DND-41 (cell line): ENCODE measurements around the gene PCED1A.

Experiments
- ATAC-seq: fragments of 200-7000 bp; cut with Tn5 transposase; 3 replicates; pipeline ENCODE4 v1.9.1; 2021; ENCODE audit warnings: low read depth; ENCODE audit not compliant: insufficient read depth
- DNase-seq: peaks from one replicate; pipeline ENCODE4 v3.0.0-alpha.2; 2020
- H2AFZ ChIP-seq: 2 replicates; pipeline ENCODE4 v1.6.0; 2012; ENCODE audit warnings: low read depth, low read length
- H3K27ac ChIP-seq: 2 replicates; pipeline ENCODE4 v1.5.1; 2012; ENCODE audit warnings: low read length, inconsistent platforms
- H3K27me3 ChIP-seq: fragments of 200-600 bp; sonication (generic); 2 replicates; pipeline ENCODE4 v1.6.0; 2012; ENCODE audit warnings: low read length, mild to moderate bottlenecking, inconsistent platforms; ENCODE audit not compliant: insufficient read depth, poor library complexity
- H3K36me3 ChIP-seq: 2 replicates; pipeline ENCODE4 v1.5.1; 2012; ENCODE audit warnings: low read length, inconsistent platforms; ENCODE audit not compliant: insufficient read depth
- H3K4me1 ChIP-seq: 2 replicates; pipeline ENCODE4 v1.5.1; 2012; ENCODE audit warnings: mild to moderate bottlenecking, low read length; ENCODE audit not compliant: insufficient read depth
- H3K4me2 ChIP-seq: 2 replicates; pipeline ENCODE4 v1.6.0; 2012; ENCODE audit warnings: mild to moderate bottlenecking, moderate library complexity, low read length, inconsistent platforms; ENCODE audit not compliant: insufficient read depth
- H3K4me3 ChIP-seq, 2 experiments: fragments of 200-600 bp in 1 of 2; shearing (Covaris generic) in 1 of 2; 2 replicates each; pipeline ENCODE4 v1.5.1; 2012 to 2016; ENCODE audit warnings: inconsistent platforms in 2 of 2, low read length in 2 of 2, mild to moderate bottlenecking in 2 of 2, low read depth in 1 of 2, moderate library complexity in 1 of 2
- H3K79me2 ChIP-seq: 2 replicates; pipeline ENCODE4 v1.6.0; 2012; ENCODE audit warnings: low read length, inconsistent platforms; ENCODE audit not compliant: insufficient read depth
- H3K9ac ChIP-seq: 2 replicates; pipeline ENCODE4 v1.6.0; 2012; ENCODE audit warnings: low read depth, mild to moderate bottlenecking, inconsistent platforms, low read length, moderate library complexity
- H3K9me3 ChIP-seq: 2 replicates; pipeline ENCODE4 v1.5.1; 2012; ENCODE audit warnings: low read length, moderate library complexity, mild to moderate bottlenecking, inconsistent platforms; ENCODE audit not compliant: insufficient read depth, severe bottlenecking
- H4K20me1 ChIP-seq: 2 replicates; pipeline ENCODE4 v1.6.0; 2012; ENCODE audit warnings: low read length; ENCODE audit not compliant: insufficient read depth
- CTCF ChIP-seq: IDR thresholded peaks from 2 replicates; pipeline ENCODE4 v1.5.1; 2012; ENCODE audit warnings: borderline replicate concordance, low read length, moderate library complexity, mild to moderate bottlenecking; ENCODE audit not compliant: poor library complexity, severe bottlenecking; ENCODE audit errors: extremely low read depth
- EZH2 ChIP-seq: IDR thresholded peaks from 3 replicates; pipeline ENCODE4 v1.6.1; 2012; ENCODE audit warnings: borderline replicate concordance, low read depth, mild to moderate bottlenecking, moderate library complexity, low read length, inconsistent platforms; ENCODE audit not compliant: severe bottlenecking

PCED1A gene

GRCh38 chr20:2799688-2800520 lies 40.6 kb downstream of the PCED1A start:
- DNase-seq = no peak
- Histone ChIP-seq H2AFZ (no peak overlapping the region), H3K9me3 (no peaks in the 10 kb centered on the region), H3K36me3 (no peaks in the 10 kb centered on the region), H3K79me2 (no peaks in the 10 kb centered on the region), H4K20me1 (peaks cover 22% of the 10 kb centered on the region), H3K4me2 (no peak overlapping the region), H3K9ac (no peak overlapping the region), H3K27me3 (peaks cover 31% of the 10 kb centered on the region), H3K4me3 (no peak overlapping the region), H3K27ac (no peak overlapping the region), H3K4me1 (no peaks in the 10 kb centered on the region)
- peak; percentile 69 for TF ChIP-seq EZH2
- TF ChIP-seq CTCF = no peak
- ATAC-seq = no peak

- Histone ChIP-seq H3K27me3 (peaks cover 31% of the 10 kb centered on the region), H4K20me1 (peaks cover 23% of the 10 kb centered on the region), H3K79me2 (no peaks in the 10 kb centered on the region), H2AFZ (no peak overlapping the region), H3K36me3 (no peaks in the 10 kb centered on the region), H3K9me3 (no peaks in the 10 kb centered on the region), H3K9ac (no peak overlapping the region), H3K4me2 (no peak overlapping the region), H3K27ac (no peak overlapping the region), H3K4me1 (no peaks in the 10 kb centered on the region), H3K4me3 (no peak overlapping the region)
- DNase-seq = no peak
- no peak for TF ChIP-seq EZH2
- TF ChIP-seq CTCF = no peak
- no peak for ATAC-seq
Observed at GRCh38 chr20:2799271-2799670, 41.2 kb downstream of the PCED1A start.

- Histone ChIP-seq H3K79me2 (no peaks in the 10 kb centered on the region), H3K27me3 (peaks cover 31% of the 10 kb centered on the region), H3K9ac (no peak overlapping the region), H3K27ac (no peak overlapping the region), H3K4me1 (no peaks in the 10 kb centered on the region), H4K20me1 (peaks cover 23% of the 10 kb centered on the region), H2AFZ (no peak overlapping the region), H3K4me2 (no peak overlapping the region), H3K36me3 (no peaks in the 10 kb centered on the region), H3K9me3 (no peaks in the 10 kb centered on the region), H3K4me3 (no peak overlapping the region)
- DNase-seq = no peak
- TF ChIP-seq EZH2 (no peak), CTCF (no peak)
- no peak for ATAC-seq
Observed at GRCh38 chr20:2798814-2799213, 41.6 kb downstream of the PCED1A start.
